HepG2 (cell line): ENCODE measurements around the gene CTNNBL1. TPM values are rescaled to one million over a fixed set of nuclear protein-coding genes. Genes with fewer than 3 reads are reported as not detected.

Source experiments
- CREM ChIP-seq, 2 experiments: sonication (generic) in 1 of 2; formaldehyde crosslinking in 1 of 2; IDR thresholded peaks; 2 replicates each; pipeline versions ENCODE4 v1.4.0 to v1.6.1; 2016 to 2020; ENCODE audit warnings: antibody characterized with exemption in 1 of 2, mild to moderate bottlenecking in 1 of 2, missing genetic modification reagents in 1 of 2
- CSRNP1 ChIP-seq: sonication (generic); formaldehyde crosslinking; IDR thresholded peaks from 2 replicates; pipeline ENCODE4 v1.8.1; 2023; ENCODE audit warnings: mild to moderate bottlenecking, missing genetic modification reagents
- HOXA3 ChIP-seq: sonication (generic); formaldehyde crosslinking; IDR thresholded peaks from 2 replicates; pipeline ENCODE4 v1.5.0; 2020; ENCODE audit warnings: missing genetic modification reagents
- NAIF1 ChIP-seq: sonication (generic); formaldehyde crosslinking; IDR thresholded peaks from 2 replicates; pipeline ENCODE4 v1.5.0; 2020; ENCODE audit warnings: mild to moderate bottlenecking, missing genetic modification reagents, borderline replicate concordance
- PAXIP1 ChIP-seq: sonication (generic); formaldehyde crosslinking; conservative IDR thresholded peaks from 2 replicates; pipeline ENCODE4 v1.4.0; 2020; ENCODE audit warnings: mild to moderate bottlenecking, missing genetic modification reagents, moderate library complexity
- REXO4 ChIP-seq: sonication (generic); formaldehyde crosslinking; IDR thresholded peaks from 2 replicates; pipeline ENCODE4 v1.8.0; 2022; ENCODE audit warnings: missing genetic modification reagents, mild to moderate bottlenecking, borderline replicate concordance
- SETDB1 ChIP-seq: sonication (generic); formaldehyde crosslinking; IDR thresholded peaks from 2 replicates; pipeline ENCODE4 v1.5.1; 2020; ENCODE audit warnings: missing genetic modification reagents, mild to moderate bottlenecking, borderline replicate concordance
- SRF ChIP-seq: IDR thresholded peaks from 2 replicates; pipeline ENCODE4 v1.6.1; 2011; ENCODE audit warnings: mild to moderate bottlenecking, low read depth, low read length, moderate library complexity
- XBP1 ChIP-seq: sonication (generic); formaldehyde crosslinking; IDR thresholded peaks from 2 replicates; pipeline ENCODE4 v1.5.0; 2020; ENCODE audit warnings: missing genetic modification reagents
- ZFP37 ChIP-seq: sonication (generic); formaldehyde crosslinking; IDR thresholded peaks from 2 replicates; pipeline ENCODE4 v1.4.0; 2020; ENCODE audit warnings: missing genetic modification reagents, borderline replicate concordance
- ZKSCAN8 ChIP-seq: IDR thresholded peaks from 2 replicates; pipeline ENCODE4 v1.6.1; 2016; ENCODE audit warnings: borderline replicate concordance, missing genetic modification reagents, missing compliant biosample characterization
- ZNF451 ChIP-seq: sonication (generic); formaldehyde crosslinking; IDR thresholded peaks from 2 replicates; pipeline ENCODE4 v1.5.0; 2020; ENCODE audit warnings: mild to moderate bottlenecking, missing genetic modification reagents
- ZNF564 ChIP-seq: sonication (generic); formaldehyde crosslinking; IDR thresholded peaks from 2 replicates; pipeline ENCODE4 v1.8.1; 2023; ENCODE audit warnings: mild to moderate bottlenecking, missing genetic modification reagents
- ZNF768 ChIP-seq: sonication (generic); formaldehyde crosslinking; IDR thresholded peaks from 2 replicates; pipeline ENCODE4 v1.4.0; 2020; ENCODE audit warnings: missing genetic modification reagents
- polyA plus RNA-seq, 8 experiments: library from polyadenylated mRNA; depleted of rRNA in 3 of 8; stranded (reverse) in 7 of 8; unstranded in 1 of 8; fragments of >200 nt; fragmentation: Illumina TruSeq in 4 of 8; extraction: Trizol in 4 of 8; gene quantifications; 2 replicates each; pipeline versions ENCODE4 v1.2.1 to v1.2.3, GENCODE V29; 2011 to 2016; ENCODE audit warnings: low read depth in 4 of 8, missing spikeins in 1 of 8, mixed read lengths in 1 of 8; ENCODE audit not compliant: insufficient read depth in 1 of 8
- total RNA-seq, 5 experiments: library from RNA; depleted of rRNA; stranded (reverse); fragments of >200 nt; fragmentation: Illumina TruSeq; extraction: Trizol; gene quantifications; 2 replicates each; pipeline ENCODE4 v1.2.3, GENCODE V29; 2016; ENCODE audit warnings: low read depth in 1 of 5
- TF ChIP-seq, protein P1 (sequence below): sonication (generic); formaldehyde crosslinking; IDR thresholded peaks from 2 replicates; pipeline ENCODE4 v1.4.0; 2020; ENCODE audit warnings: missing genetic modification reagents
- TF ChIP-seq, protein P2 (sequence below): IDR thresholded peaks from 2 replicates; pipeline ENCODE4 v1.6.1; 2016; ENCODE audit warnings: mild to moderate bottlenecking
- TF ChIP-seq, protein P3 (sequence below): sonication (generic); formaldehyde crosslinking; IDR thresholded peaks from 2 replicates; pipeline ENCODE4 v1.5.0; 2020; ENCODE audit warnings: missing genetic modification reagents, mild to moderate bottlenecking, borderline replicate concordance

The CTNNBL1 gene
- total and polyA plus RNA-seq, 2 of the 13 experiments (the other 11 are each of a cell fraction or from before 2014, with no cell fraction given): 49.3 to 94.6 TPM

- TF ChIP-seq CREM (IDR thresholded peaks at IDR 0.05): peak; percentile 92
- TF ChIP-seq CREM (CRISPR knock-in tag; IDR thresholded peaks at IDR 0.05): peak; percentile 19; the same call in 1 of the 2 replicates
- TF ChIP-seq CSRNP1: peak; percentile 68; the same call in 1 of the 2 replicates
- TF ChIP-seq NAIF1 (CRISPR knock-in tag): 0 out of 2 replicates have a peak, but pooled peaks have one; percentile 75
- peak; percentile 91 for TF ChIP-seq HOXA3 (CRISPR knock-in tag)
- peak; percentile 51; the same call in 1 of the 2 replicates for TF ChIP-seq PAXIP1 (CRISPR knock-in tag)
- TF ChIP-seq, protein P1, sequence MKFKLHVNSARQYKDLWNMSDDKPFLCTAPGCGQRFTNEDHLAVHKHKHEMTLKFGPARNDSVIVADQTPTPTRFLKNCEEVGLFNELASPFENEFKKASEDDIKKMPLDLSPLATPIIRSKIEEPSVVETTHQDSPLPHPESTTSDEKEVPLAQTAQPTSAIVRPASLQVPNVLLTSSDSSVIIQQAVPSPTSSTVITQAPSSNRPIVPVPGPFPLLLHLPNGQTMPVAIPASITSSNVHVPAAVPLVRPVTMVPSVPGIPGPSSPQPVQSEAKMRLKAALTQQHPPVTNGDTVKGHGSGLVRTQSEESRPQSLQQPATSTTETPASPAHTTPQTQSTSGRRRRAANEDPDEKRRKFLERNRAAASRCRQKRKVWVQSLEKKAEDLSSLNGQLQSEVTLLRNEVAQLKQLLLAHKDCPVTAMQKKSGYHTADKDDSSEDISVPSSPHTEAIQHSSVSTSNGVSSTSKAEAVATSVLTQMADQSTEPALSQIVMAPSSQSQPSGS (CRISPR knock-in tag): peak; percentile 88
- TF ChIP-seq ZKSCAN8: peak; percentile 84; the same call in 1 of the 2 replicates
- TF ChIP-seq ZNF451: no peak
- TF ChIP-seq SETDB1 (CRISPR knock-in tag): no peak
- peak; percentile 85; the same call in 1 of the 2 replicates for TF ChIP-seq ZNF564 (CRISPR knock-in tag)
- peak; percentile 90; the same call in 1 of the 2 replicates for TF ChIP-seq XBP1 (CRISPR knock-in tag)
- TF ChIP-seq SRF: no peak
- TF ChIP-seq REXO4 (CRISPR knock-in tag): no peak
- TF ChIP-seq, protein P2, sequence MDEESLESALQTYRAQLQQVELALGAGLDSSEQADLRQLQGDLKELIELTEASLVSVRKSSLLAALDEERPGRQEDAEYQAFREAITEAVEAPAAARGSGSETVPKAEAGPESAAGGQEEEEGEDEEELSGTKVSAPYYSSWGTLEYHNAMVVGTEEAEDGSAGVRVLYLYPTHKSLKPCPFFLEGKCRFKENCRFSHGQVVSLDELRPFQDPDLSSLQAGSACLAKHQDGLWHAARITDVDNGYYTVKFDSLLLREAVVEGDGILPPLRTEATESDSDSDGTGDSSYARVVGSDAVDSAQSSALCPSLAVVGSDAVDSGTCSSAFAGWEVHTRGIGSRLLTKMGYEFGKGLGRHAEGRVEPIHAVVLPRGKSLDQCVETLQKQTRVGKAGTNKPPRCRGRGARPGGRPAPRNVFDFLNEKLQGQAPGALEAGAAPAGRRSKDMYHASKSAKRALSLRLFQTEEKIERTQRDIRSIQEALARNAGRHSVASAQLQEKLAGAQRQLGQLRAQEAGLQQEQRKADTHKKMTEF: peak; percentile 90; the same call in 1 of the 2 replicates
- peak; percentile 84; the same call in 1 of the 2 replicates for TF ChIP-seq ZNF768 (CRISPR knock-in tag)
- TF ChIP-seq, protein P3, sequence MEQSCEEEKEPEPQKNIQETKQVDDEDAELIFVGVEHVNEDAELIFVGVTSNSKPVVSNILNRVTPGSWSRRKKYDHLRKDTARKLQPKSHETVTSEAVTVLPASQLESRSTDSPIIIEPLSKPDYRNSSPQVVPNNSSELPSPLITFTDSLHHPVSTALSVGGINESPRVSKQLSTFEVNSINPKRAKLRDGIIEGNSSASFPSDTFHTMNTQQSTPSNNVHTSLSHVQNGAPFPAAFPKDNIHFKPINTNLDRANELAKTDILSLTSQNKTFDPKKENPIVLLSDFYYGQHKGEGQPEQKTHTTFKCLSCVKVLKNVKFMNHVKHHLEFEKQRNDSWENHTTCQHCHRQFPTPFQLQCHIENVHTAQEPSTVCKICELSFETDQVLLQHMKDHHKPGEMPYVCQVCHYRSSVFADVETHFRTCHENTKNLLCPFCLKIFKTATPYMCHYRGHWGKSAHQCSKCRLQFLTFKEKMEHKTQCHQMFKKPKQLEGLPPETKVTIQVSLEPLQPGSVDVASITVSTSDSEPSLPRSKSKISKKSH (CRISPR knock-in tag): 0 out of 2 replicates have a peak, but pooled peaks have one; percentile 29
- TF ChIP-seq ZFP37: peak; percentile 87; the same call in 1 of the 2 replicates
These were observed at the start of gene CTNNBL1 (continued) for GRCh38 chr20:37693635-37694626.
